Esophagus squamous epithelium (tissue), 4 donors: ENCODE data around the gene CPLX4.

Source experiments
- CTCF ChIP-seq, 6 experiments: fragments of 450-650 bp in 4 of 6; fragments of 200-600 bp in 2 of 6; sonication (generic) in 2 of 6; IDR thresholded peaks; one replicate each; pipeline ENCODE4 v1.5.1; 2016 to 2019; ENCODE audit warnings: antibody characterized with exemption in 6 of 6, mild to moderate bottlenecking in 4 of 6, moderate library complexity in 4 of 6
- POLR2A ChIP-seq, 4 donors: fragments of 450-650 bp; IDR thresholded peaks; one replicate each; pipeline ENCODE4 v1.6.1; 2017; ENCODE audit warnings: antibody characterized with exemption in 4 of 4, mild to moderate bottlenecking in 4 of 4, moderate library complexity in 3 of 4

GRCh38 chr18:59303656-59304195 lies 14.7 kb downstream of the CPLX4 start:
- no peak for TF ChIP-seq CTCF (IDR thresholded peaks at IDR 0.05)
- no peak for TF ChIP-seq POLR2A (IDR thresholded peaks at IDR 0.05)
